C4-2B (cell line): ENCODE data around the gene VHLL.

Experiments used
- H3K27ac ChIP-seq: fragments of 450-650 bp; 2 replicates; pipeline ENCODE4 v1.5.1; 2017
- ZFX ChIP-seq: fragments of 450-650 bp; IDR thresholded peaks from 2 replicates; pipeline ENCODE4 v1.6.1; 2017
- TF ChIP-seq, protein P1 (sequence below): fragments of 450-650 bp; conservative IDR thresholded peaks from 2 replicates; pipeline ENCODE4 v1.5.1; 2017; ENCODE audit warnings: mild to moderate bottlenecking

The VHLL gene

DNA sequence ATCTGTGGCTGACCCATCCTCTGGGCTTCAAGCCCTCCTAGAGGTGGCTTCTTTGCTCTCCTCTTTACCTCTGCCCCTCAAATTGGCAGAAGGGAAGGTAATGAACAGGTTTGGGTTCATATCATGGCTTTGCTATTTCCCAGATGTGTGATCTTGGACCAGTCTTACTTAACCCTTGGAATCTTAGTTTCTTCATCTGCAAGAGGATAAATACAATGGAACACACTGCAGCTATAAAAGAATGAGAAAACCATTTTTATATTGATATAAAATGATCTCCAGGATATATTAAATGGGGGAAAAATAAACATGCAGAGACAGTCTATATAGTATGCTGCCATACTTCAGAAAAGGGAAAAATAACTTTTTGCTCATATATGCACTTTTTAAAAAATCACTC is 9.2 kb downstream of the VHLL start:
- peak overlapping the region; percentile 13 for H3K27ac ChIP-seq

DNA sequence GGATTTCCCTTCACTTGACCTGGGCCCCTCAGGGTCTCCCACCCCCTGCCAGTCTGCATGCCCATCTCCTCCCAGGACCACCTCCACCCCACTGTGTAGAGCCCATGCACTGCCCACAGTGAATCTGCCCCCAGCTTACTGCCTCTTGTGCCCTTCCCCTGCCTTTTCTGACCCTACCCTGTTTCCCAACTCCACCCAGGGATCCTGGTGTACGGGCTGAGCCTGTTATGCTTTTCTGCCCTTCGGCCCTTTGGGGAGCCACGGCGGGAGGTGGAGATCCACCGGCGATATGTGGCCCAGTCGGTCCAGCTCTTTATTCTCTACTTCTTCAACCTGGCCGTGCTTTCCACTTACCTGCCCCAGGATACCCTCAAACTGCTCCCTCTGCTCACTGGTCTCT is 13.0 kb downstream of the VHLL start:
- no peak for TF ChIP-seq ZFX
- TF ChIP-seq, protein P1, sequence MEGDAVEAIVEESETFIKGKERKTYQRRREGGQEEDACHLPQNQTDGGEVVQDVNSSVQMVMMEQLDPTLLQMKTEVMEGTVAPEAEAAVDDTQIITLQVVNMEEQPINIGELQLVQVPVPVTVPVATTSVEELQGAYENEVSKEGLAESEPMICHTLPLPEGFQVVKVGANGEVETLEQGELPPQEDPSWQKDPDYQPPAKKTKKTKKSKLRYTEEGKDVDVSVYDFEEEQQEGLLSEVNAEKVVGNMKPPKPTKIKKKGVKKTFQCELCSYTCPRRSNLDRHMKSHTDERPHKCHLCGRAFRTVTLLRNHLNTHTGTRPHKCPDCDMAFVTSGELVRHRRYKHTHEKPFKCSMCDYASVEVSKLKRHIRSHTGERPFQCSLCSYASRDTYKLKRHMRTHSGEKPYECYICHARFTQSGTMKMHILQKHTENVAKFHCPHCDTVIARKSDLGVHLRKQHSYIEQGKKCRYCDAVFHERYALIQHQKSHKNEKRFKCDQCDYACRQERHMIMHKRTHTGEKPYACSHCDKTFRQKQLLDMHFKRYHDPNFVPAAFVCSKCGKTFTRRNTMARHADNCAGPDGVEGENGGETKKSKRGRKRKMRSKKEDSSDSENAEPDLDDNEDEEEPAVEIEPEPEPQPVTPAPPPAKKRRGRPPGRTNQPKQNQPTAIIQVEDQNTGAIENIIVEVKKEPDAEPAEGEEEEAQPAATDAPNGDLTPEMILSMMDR, result no peak
- H3K27ac ChIP-seq, result no peak overlapping the region

More for the DNA sequence above, 9.2 kb downstream of the VHLL start:
- TF ChIP-seq, protein P1, result no peak
- no peak for TF ChIP-seq ZFX

DNA sequence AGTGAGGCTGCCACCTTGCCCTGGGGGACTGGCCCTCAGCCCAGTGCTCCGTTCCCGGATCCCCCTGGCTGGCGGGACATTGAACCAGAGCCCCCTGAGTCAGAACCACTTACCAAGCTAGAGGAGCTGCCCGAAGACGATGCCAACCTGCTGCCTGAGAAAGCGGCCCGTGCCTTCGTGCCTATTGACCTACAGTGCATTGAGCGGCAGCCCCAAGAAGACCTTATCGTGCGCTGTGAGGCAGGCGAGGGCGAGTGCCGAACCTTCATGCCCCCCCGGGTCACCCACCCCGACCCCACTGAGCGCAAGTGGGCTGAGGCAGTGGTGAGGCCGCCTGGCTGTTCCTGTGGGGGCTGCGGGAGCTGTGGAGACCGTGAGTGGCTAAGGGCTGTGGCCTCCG is 13.7 kb downstream of the VHLL start:
- TF ChIP-seq ZFX, result no peak
- TF ChIP-seq, protein P1, result no peak
- H3K27ac ChIP-seq, result no peak overlapping the region; the same call in 1 of the 2 replicates

DNA sequence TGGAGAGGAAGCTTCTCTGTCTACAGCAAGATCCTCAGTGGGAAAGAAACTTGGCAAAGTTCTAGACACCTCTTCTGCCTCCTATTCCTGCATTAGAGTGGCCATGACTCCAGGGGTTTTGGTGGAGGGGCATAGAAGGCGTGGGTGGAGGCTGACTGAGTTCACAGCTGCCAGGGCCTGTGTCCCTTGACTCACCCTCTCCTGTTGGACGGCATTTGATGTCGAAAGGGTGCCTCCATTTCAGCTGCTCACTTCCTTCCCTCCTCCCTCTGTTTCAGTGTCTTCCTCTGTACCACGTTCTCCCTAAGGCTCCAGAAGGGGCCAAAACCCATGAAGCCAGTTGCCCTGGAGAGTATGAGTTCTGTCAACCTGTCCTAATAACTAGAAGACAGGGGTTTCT is 14.3 kb downstream of the VHLL start:
- TF ChIP-seq, protein P1, result no peak
- TF ChIP-seq ZFX, result no peak
- peak overlapping the region; percentile 55 for H3K27ac ChIP-seq

DNA sequence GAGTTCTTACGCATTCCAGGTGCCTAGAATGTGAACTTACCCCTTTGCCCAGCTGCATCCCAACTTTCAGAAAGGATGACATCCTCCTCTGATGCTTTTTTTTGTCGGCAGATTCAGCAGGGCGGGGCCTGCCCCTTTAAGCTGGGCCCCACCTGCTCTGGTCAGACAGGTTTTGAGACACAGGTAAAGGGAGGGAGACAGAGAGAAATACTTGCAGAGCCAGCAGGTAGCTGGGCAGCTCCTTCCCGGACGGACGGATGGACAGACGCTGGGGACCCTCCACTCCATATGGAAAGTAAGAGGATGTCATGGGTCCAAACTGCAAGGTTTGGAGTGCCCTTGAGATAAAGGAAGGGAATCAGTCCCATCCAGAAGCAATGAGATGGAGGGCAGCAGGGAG is 15.0 kb downstream of the VHLL start, which contains the start of gene TMEM79:
TSS of gene TMEM79 (plus strand) at position 214 of the 400 bp plus-strand sequence. CDS start 902 bp downstream, outside the sequence.
- no peak for TF ChIP-seq ZFX
- TF ChIP-seq, protein P1, result no peak
- H3K27ac ChIP-seq, result peak within 1 kb of the TSS; percentile 94

DNA sequence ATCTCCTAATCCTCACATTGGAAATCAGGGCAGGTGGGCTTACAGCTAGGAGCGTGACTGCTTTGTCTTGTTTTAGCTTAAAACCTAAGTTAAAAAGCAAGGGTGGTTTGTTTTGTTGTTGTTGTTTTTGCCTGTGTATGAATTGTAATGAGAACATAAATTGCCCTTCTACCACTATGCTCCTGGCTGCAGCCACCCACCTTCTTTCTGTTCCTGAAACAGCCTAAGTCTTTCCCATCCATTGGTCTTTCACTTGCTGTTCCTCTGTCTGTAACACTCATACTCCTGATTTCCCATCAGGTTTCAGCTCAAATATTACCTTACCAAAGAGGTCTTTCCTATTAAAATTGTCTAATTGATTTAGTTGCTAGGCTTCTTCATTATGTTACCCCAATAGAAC is 15.6 kb downstream of the VHLL start:
- TF ChIP-seq, protein P1, result no peak
- TF ChIP-seq ZFX, result no peak
- H3K27ac ChIP-seq, result peak overlapping the region; percentile 94; the same call in 1 of the 2 replicates

DNA sequence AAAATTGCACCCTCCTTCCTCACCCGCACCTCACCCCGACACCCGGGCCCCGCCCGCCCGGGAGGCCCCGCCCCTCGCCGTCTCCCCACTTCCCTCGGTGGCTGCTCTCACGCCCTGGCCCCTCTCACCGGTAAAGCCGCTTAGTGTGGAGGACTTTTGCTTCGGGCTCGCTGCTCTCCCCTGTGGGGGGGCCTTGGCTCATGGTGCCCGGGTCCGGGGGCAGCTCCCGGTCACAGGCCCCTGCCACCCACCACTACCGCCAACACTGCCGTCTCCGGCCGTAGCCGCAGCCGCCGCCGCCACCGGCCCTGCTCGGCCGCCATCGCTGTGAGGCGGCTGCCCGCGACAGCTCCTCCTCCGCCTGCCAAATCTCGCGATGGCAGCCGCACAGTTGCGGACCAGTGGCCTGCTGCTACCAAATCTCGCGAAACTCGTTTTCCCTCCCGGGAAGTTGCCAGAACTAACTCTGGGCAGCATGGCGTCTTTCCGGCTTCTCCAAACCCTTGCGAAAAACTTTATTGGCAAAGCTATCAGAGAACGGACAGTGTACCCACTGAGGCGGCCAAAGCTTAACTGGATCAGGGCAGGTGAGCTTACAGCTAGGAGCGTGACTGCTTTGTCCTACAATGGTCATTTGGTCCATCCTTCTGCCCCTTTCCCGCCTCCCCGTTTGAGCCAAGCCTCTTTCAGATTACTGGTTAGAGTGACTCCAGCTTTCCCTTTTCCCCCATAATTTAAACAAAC is 16.5 kb downstream of the VHLL start, which contains the start of gene SMG5:
TSS of gene SMG5 (minus strand) at position 347 of the 744 bp plus-strand sequence. CDS start at position 202, 145 bp downstream.
- TF ChIP-seq, protein P1, result no peak
- peak; percentile 36; the same call in 1 of the 2 replicates for TF ChIP-seq ZFX
- H3K27ac ChIP-seq, result peak within 1 kb of the TSS; percentile 94
